NCI-H460 (cell line): ENCODE measurements around the gene GPS1. TPM values are rescaled to one million over a fixed set of nuclear protein-coding genes. Genes with fewer than 3 reads are reported as not detected.
A peak's percentile ranks its signal among the peaks of the same experiment; 100 is the strongest.

ENCODE experiments used
- DNase-seq: peaks from one replicate; pipeline ENCODE4 v3.0.0-alpha.2; 2016; ENCODE audit warnings: low read depth; ENCODE audit errors: extremely low read depth
- total RNA-seq: library from RNA; depleted of rRNA; stranded (reverse); fragments of >200 nt; shearing (Covaris generic); gene quantifications from 2 replicates; pipeline ENCODE4 v1.2.3, GENCODE V29; 2014

Gene GPS1
- total RNA-seq, 1 experiment from 2014 or later, result 100 TPM

DNA sequence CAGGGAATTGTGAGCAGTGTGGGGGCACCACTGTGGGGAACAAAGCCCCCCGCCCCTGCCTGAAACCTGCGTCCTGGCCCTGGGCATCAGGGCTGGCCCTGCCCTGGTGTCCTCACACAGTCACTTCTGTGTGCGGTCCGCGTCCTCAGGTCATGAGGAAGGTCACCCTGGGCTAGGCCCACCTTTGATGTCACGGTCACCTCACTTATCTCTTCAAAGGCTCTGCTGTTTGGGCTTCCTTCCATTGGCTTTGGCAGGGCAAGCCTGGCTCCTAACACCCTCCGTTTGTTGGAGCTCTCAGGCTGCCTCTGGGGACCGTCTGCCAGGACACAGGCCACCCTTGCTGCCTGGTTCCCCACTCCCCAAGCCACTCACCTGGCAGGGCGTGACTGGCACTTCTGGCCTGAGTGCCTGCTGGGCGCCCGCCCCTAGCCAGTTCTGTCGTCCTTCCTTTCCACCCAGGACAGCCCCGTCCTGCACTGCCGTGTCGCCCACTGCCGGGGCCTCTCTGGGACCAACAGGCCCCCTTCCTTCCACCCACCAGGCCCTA is 37.9 kb upstream of the GPS1 start:
- DNase-seq, result no peak

DNA sequence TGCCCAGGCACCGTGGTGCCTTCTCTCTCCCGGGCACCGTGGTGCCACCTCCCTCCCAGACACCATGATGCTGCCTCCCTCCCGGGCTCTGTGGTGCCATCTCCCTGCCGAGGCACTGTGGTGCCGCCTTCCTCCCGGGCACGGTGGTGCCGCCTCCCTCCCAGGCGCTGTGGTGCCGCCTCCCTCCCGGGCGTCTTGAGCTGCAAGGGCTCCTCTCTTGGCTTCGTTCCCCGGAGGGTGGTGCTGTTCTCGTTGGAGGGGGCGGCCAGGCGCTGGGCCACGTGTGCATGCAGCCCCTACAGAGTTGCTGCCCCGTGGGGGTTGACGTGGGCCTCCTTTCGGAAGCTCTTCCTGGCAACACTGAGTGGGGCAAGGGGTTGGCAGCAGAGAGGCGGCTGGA is 37.3 kb upstream of the GPS1 start:
- DNase-seq, result no peak

DNA sequence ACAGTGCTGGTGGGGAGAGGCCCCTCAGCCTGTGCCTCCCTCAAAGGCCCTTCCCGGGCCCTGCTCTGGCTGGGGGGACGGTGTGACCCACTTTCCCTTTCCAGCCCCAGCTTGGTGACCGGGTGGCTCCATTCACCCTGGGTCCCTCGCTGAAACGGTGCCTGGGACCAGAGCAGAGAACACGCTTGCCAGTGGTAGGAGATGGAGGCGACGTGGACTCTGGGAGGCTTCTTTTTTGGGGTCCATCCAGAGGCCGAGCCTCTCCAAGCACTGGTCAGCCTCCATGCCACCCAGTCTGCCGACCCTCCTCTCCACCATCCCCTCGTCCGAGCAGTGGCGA is 36.8 kb upstream of the GPS1 start:
- DNase-seq, result no peak

DNA sequence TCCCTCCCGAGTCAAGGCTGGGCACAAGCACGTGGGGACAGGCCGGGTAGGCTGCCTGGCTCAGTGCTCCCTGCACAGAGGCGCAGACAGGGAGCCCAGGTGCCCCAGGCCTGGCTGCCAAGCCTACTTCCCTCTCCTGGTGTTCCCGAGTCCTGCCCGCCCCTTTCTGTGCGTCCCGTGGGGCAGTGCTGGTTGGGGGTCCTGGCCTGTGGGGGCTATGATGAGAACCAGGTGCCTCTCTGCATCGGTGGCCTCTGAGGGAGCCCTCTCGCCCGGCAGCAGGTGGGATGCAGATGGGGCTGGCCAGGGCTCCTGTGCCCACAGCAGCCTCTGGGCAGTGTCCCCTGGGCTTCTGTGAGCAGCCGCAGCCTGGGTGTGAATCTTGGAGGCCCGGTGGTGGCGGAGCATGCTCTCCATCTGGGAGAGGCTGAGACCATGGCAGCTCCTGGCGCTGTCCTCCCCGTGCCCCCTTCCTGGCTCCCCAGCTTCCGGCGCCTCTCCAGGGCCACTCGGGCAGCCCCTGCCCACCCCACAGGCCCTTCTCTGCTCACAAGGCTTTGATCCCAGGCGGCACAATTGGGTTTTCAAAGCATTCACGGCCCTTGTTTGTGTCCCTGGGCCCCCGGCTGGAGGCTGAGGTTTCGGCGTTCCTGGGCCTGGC is 36.3 kb upstream of the GPS1 start:
- no peak for DNase-seq

DNA sequence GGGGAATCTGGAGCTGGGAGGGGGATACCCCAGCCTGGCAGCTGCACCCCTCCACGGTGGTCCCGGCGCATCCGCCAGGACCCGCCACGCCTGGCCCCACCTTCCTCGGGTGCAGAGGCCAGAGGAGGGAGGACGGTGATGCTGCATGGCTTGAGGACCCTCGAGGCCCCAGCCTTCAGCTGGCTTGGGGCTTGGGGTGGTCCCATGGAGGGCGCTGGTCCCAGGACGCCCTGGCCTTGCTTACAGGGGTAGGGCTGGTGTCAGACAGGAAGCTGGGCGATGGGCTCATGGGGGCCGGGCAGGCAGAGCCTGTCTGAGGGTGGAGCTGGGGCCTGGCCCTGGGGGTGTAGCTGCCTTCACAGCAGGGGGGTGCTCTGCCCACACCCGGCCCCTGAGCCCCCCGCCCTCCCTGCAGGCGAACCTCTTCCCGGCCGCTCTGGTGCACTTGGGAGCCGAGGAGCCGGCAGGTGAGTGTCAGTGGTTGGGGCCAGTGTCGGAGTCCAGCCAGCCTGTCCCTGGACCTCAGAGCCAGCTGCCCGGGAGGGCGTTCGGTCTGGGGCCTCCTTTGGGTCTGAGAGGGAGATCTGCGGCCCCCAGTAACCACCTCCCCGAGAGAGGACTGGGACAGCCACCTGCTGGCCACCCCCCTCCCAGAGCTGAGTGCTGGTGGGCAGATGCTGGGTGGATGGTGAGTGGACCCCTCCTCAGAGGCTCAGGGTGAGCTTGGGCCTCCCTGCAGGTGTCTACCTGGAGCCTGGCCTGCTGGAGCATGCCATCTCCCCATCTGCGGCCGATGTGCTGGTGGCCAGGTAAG is 35.4 kb upstream of the GPS1 start:
- DNase-seq, result no peak

DNA sequence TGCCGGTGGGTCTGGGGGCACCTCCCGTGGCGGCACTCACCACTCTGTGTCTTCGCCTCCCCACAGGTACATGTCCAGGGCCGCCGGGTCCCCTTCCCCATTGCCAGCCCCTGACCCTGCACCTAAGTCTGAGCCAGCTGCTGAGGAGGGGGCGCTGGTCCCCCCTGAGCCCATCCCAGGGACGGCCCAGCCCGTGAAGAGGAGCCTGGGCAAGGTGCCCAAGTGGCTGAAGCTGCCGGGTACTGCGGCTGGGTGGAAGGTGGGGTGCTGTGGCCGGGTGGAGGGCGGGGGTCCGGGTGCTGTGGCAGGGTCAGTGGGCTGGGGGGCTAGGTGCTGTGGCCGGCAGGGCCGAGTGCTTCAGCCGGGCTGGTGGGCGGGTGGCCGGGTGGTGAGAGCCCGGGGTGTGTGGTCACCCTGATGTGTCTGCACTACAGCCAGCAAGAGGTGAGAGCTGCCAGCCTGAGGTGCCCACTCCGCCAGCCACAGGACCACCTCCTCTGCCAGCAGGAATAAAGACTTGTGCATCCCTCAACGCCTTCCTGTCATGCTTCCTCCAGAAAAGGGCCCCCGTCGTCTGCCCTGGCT is 34.7 kb upstream of the GPS1 start:
- DNase-seq, result no peak

DNA sequence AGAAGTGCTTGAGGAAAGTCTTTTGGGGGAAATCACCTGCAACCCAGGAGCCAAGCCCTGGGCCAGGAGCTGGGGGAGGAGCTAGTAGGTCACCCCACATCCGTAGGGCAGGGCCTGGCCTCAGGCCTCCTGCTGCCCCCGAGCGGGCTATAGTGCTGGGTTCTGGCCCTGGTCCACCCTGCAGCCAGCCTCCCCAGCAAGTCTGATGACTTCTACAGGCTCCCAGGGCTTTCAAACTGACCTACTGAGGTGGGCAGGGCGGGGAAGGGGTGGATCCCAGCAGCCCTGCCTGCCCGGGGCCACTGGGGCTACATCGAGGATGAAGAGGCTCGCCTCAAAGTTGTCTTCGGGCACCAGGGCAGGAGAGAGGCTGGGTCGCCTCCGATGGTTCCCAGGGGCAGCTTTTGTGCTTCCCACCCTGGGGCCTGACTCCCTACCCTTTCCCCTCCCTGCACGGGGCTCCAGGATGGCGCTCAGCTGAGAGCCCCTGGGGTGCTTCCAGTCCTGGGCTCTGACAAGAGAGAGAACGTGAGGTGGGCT is 34.0 kb upstream of the GPS1 start:
- no peak for DNase-seq

DNA sequence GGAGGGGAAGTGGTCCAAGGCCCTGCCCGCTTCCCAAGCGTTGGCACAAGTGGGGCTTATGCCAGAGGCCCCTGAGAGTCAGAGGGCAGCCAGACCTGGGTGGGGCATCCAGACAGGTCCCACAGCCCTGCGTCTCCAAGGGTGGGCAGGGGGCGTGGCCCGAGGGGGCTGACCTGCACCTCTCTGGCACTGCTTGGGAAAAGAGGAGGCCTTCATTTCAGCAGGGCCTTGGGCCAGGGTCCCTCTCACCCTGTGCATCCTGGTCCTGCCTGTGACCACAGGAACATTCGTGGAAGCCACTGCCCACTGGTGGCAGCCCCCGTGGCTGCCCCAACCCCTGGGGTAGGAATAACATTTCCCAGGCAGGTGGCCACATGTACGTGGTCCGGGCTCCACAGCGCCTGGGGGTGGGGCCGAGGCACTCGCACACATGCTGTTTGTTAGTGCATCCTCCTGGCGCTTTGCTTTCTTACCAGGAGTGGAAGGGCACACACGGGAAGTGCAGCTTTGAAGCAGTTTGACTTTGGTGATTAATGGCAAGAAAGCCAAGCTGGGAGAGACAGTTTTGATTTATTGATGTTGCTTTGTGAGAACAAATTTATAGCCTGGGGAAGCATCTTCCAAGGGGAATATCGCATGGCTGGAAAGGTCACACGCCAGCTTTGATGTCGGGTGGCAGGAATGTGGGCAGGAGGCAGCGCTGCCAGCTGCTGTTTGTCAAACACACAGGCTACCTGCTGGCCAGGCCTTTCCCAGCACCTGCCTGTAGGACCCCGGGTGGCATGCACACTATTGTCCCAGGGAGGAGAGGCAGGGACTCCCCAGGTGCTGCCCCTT is 33.3 kb upstream of the GPS1 start:
- DNase-seq, result no peak

DNA sequence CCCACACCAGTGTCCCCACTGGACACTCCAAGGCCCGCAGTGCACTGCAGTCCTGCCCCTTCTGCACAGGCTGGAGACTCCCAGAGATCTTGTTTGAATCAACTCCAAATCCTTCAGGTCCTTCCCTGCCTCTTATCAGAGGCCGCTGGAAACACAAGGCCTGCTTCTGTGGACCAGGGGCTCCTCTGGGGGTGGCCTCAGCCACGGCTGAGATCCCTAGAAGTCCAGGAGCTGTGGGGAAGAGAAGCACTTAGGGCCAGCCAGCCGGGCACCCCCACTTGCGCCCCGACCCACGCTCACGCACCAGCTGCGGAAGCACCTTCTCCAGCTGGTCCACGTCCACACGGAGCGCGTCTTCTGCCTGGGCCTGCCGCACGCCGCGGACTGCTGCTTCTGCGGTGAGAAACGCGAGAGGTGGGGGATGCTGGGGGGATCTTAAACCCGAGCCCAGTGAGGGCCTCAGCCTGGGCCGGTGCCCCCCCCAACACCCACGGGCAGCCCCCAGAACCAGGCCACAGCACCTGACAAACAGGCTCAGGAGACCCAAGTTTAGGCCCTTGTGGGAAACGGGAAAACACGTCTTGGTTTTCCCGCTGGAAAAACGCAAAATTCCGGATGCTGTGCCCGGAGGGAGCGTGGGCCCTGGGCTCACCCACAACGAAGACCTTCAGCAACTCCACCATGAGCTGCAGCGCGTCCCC is 32.6 kb upstream of the GPS1 start:
- DNase-seq, result no peak

DNA sequence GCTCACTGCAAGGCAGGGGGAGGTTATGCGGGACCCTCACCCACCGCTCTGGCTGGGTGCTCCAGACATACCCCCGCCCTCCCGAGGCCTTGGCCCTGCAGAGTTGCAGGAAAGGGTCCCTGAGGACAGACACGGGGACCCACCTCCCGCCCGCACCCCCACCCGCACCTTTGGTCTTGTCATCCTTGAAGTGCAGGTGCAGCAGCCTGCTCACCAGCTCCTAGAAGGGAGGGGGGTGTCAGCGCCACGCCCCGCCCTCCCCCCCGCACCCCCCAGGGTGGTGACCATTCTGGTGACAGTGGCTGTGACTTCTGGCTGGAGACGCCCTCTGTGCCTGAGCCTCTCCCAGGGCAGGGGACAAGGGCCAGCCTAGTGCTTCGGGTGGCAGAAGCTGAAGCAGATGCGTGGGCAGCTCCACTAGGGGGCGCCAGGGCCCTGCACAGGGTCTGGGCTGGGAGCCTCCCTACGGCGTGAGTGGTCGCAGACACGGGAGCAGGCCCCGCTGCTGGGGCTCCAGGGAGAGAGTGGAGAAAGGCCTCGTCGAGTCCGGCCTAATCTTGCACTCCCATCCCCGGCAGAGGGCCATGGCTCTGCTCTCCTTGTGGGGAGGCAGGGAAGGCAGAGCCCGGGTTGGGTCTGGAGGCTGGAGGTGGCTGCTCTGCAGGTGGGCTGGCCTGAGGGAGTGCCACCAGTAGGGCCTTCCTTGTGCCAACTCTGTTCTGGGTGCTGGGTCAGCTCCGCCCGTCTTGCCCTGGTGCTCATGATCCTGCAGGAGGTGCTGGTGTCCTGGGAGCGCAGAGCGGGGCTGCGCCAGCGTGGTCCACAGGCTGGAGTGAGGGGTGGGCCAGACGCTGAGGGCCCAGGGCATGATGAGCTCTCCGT is 31.8 kb upstream of the GPS1 start:
- DNase-seq, result peak; percentile 49

DNA sequence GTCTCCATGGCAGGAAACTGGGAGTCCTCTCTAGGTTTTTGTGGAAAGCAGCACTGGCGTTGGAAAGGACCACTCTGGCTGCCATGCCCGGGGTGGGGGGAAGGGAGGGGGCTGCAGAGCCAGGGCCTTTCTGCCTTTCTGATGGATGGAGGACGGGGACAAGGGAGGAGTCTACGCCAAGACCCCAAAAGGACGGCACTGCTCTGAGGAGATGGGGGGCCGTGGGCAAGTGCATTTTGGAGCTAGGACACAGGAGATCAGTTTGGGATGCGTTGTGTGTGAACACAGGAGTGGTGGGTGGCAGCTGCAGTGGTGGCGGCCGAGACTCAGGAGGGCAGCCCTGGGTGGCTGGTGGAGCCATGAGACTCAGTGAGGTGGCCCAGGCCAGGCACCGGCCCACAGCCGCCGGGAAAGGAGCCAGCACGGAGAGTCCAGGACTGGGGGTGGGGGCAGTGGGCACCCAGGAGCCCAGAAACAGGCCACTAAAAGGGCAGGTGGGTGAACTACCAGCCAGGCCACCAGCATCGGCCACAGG is 31.1 kb upstream of the GPS1 start:
- no peak for DNase-seq

DNA sequence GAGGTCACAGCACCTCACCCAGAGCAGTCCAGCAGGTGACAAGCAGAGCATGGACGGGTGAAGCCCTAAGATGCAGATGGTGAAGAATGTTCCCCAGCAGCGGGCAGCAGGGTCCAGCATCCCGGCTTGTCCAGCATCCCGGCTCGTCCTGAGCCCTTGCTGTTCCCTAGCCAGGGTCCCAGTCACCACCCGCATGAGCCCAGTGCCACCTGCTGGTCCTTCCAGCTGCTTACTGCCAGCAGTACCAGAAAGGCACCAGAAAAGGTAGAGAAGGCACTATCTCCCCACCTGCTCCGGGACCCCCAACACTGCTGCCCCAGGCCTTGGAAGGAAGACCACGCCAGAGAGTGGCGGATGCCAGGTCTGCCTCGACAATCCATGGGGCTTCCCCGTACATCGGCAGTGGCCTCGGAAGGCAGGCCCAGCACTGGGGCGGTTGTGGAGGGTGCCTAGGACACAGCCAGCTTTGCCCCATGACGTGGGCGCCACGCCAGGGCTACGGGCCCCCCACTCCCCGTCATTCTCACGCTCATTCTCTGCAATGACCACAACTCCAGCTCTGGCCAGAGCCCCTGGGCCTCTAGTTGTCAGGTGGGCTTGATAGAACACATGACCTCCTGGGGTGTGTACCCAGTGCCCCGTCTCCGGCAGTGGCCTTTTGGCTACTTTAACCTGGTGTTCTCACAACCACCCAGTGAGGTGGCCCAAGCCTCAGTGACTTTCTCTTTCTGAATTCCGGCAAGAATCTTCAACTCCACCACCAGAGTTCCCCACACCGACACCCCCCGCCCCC is 30.4 kb upstream of the GPS1 start:
- DNase-seq, result peak; percentile 80

DNA sequence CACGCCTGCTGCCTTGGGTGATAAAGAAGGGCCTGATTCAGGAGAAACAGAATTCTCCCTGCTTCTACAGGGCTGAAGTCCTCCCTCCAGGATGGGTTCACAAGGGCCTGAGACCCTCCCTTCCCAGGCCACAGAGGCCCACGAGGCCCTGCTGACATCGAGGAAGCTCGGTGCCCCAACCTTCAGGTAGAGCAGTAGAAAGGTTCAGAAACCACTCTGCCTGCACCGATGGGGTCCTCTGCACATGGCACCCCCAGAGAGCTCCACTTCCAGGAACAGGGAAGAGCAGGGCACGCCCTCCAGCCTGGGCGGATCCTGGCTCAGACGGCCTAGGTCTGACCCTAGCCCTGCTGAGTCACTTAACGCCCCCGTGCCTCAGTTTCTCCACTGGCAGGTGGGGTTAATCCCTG is 29.8 kb upstream of the GPS1 start:
- no peak for DNase-seq

DNA sequence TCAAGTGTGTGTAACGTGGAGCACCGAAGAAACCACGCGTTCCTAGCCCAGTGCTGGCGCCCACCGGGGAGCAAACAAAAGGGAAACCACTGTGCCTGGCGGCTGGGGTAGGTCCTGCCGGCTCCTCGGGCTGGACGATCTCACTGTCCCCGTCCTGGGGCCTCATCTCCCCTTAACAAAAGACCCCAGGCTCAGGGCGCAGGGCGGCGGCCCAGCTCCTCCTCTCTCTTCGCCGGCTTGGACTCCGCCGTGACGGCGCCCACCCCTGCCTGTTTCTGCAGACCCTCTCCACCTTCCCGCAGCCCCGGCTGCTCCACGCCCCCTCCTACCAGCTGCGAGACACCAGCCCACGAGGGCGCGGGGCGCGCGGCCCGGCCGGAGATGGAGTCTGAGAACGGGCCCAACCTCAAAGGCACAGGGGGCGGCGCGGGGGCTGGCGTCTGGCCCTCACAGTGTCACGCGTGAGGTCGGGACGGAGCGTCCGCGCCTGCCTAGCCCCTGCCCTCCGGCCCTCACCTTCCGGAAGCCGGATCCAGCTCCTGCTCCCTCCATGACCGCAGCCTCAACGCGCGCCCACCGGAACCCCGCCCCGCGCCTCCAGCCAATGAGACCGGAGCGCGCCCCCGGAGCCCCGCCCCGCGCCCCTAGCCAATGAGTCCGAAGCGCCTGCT is 29.3 kb upstream of the GPS1 start, which contains the start of gene CENPX:
TSS of gene CENPX (minus strand) at position 569 of the 671 bp plus-strand sequence. CDS start at position 552, 17 bp downstream.
- no peak for DNase-seq

DNA sequence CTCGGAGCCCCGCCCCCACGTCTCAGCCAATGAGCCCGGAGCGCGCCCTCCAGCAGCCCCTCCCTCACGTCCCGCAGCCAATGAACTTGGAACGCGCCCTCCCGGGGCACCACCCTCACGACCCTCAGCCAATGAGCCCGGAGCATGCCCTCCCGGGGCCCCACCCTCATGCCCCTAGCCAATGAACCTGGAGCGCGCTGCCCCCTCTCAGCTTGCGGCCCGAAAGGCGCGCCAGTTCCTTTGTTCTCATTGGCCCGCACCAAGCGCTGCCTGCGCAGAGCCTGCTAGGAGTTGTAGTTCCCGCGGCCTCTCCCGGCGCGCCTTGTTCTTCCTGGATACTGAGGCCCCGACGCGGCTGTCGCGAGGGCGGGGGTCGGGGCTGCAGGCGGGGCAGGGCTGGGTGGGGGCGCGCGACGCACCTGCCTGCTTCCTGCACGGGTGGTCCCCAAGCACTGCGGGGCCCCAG is 28.7 kb upstream of the GPS1 start, which contains the start of gene LRRC45:
TSS of gene LRRC45 (plus strand) at position 325 of the 466 bp plus-strand sequence. CDS start 339 bp downstream, outside the sequence.
- DNase-seq, result peak; percentile 99

DNA sequence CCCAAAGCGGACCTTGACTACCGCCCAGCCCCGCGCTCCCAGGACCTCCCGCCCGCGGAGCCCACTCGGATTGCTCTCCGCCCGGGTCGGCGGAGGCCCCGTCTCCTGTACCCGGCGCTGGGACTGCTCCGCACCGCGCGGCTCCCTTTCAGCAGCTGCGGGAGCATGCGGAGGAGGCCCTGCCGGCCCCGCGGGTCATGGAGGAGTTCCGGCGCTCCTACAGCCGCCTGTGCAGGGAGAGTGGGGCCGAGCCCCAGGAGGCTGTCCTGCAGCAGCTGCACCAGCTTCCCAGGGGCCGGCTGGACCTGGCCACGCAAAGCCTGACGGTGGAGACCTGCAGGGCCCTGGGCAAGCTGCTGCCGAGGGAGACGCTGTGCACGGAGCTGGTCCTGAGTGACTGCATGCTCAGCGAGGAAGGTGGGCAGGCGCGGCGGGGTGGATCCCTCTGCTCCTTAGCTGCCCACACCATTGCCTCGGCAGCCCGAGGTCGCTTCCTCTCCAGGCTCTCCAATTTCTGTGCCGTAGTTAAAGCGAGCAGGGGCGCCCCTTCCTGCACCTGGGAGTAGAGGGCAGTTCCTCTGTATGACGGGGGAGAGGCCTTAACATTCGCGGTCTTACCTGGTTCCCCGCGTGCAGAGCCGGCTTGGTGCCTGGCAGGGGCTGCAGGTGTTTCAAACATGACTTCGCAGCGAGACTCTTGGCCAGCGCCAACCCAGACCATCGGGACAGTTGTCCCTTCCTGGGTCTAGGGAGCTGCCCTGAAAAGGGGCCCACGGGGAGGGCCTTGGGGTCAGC is 28.1 kb upstream of the GPS1 start:
- DNase-seq, result no peak
